Endothelial cell of umbilical vein (primary cell): Measurements from ENCODE around the gene B4GALT6.

Experiments
- EZH2 ChIP-seq: IDR thresholded peaks from 2 replicates; pipeline ENCODE4 v1.6.1; 2012; ENCODE audit warnings: borderline replicate concordance, low read depth, mild to moderate bottlenecking, moderate library complexity, low read length, inconsistent platforms; ENCODE audit not compliant: severe bottlenecking
- FOS ChIP-seq: IDR thresholded peaks from 2 replicates; pipeline ENCODE4 v1.6.1; 2011; ENCODE audit warnings: mild to moderate bottlenecking, low read length, moderate library complexity, borderline replicate concordance; ENCODE audit not compliant: insufficient read depth
- GATA2 ChIP-seq: IDR thresholded peaks from 2 replicates; pipeline ENCODE4 v1.7.0; 2011; ENCODE audit warnings: low read depth, mild to moderate bottlenecking, moderate library complexity, mixed read lengths, low read length; ENCODE audit not compliant: insufficient read length, insufficient read depth
- MAX ChIP-seq: IDR thresholded peaks from 2 replicates; pipeline ENCODE4 v1.6.1; 2011; ENCODE audit not compliant: insufficient read depth, insufficient read length
- MYC ChIP-seq: IDR thresholded peaks from one replicate; pipeline ENCODE4 v1.6.1; 2011; ENCODE audit warnings: mild to moderate bottlenecking, low read depth, low read length
- POLR2A ChIP-seq: IDR thresholded peaks from 2 replicates; pipeline ENCODE4 v1.6.1; 2012; ENCODE audit warnings: low read depth, mild to moderate bottlenecking, control low read depth, low read length
- POLR2AphosphoS5 ChIP-seq: IDR thresholded peaks from 2 replicates; pipeline ENCODE4 v1.6.1; 2012; ENCODE audit warnings: low read depth, mild to moderate bottlenecking, control low read depth, low read length, moderate library complexity; ENCODE audit not compliant: insufficient read depth
- TF ChIP-seq, protein P1 (sequence below), 2 donors: IDR thresholded peaks; 1 replicate in 1 of 2; 2 replicates in 1 of 2; pipeline ENCODE4 v1.5.1; 2011; ENCODE audit warnings: low read length in 2 of 2, mild to moderate bottlenecking in 2 of 2, moderate library complexity in 2 of 2, control low read depth in 1 of 2, inconsistent platforms in 1 of 2, low read depth in 1 of 2; ENCODE audit not compliant: insufficient read depth in 1 of 2; ENCODE audit errors: extremely low read depth in 1 of 2

GRCh38 chr18:31661965-31662364 lies 22.4 kb downstream of the B4GALT6 start:
- TF ChIP-seq, protein P1, sequence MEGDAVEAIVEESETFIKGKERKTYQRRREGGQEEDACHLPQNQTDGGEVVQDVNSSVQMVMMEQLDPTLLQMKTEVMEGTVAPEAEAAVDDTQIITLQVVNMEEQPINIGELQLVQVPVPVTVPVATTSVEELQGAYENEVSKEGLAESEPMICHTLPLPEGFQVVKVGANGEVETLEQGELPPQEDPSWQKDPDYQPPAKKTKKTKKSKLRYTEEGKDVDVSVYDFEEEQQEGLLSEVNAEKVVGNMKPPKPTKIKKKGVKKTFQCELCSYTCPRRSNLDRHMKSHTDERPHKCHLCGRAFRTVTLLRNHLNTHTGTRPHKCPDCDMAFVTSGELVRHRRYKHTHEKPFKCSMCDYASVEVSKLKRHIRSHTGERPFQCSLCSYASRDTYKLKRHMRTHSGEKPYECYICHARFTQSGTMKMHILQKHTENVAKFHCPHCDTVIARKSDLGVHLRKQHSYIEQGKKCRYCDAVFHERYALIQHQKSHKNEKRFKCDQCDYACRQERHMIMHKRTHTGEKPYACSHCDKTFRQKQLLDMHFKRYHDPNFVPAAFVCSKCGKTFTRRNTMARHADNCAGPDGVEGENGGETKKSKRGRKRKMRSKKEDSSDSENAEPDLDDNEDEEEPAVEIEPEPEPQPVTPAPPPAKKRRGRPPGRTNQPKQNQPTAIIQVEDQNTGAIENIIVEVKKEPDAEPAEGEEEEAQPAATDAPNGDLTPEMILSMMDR (IDR thresholded peaks at IDR 0.05; ENCODE audit: extremely low read depth in 1 of 2, insufficient read depth in 1 of 2, low read depth in 1 of 2, low read length in 2 of 2): no peak
- no peak for TF ChIP-seq POLR2A
- TF ChIP-seq EZH2: no peak
- no peak for TF ChIP-seq GATA2
- TF ChIP-seq POLR2AphosphoS5: no peak
- no peak for TF ChIP-seq MYC
- TF ChIP-seq FOS: no peak
- TF ChIP-seq MAX: no peak
